HFF-Myc (cell line): ENCODE results near the gene MTG1.
"Not testable (repeated sequence)": the region's sequence is repeated elsewhere in the genome, so short reads cannot be mapped to it uniquely, and the experiment has no call there.

ENCODE experiments used
- DNase-seq: peaks from one replicate; pipeline ENCODE4 v3.0.0-alpha.2; 2011; ENCODE audit warnings: low read depth; ENCODE audit errors: extremely low read depth
- H3K4me3 ChIP-seq: replicated peaks from 2 replicates; pipeline ENCODE4 v1.5.1; 2011; ENCODE audit warnings: low read depth, mild to moderate bottlenecking, control low read depth, low read length
- CTCF ChIP-seq: IDR thresholded peaks from 2 replicates; pipeline ENCODE4 v1.5.1; 2012; ENCODE audit warnings: mild to moderate bottlenecking, low read depth, low read length, control low read depth; ENCODE audit errors: missing control alignments

The MTG1 gene

GRCh38 chr10:133365461-133366129 is 28.4 kb upstream of the MTG1 start:
- DNase-seq = no peak
- H3K4me3 ChIP-seq = no peak overlapping the region
- no peak for TF ChIP-seq CTCF

GRCh38 chr10:133366130-133366478 is 27.9 kb upstream of the MTG1 start:
- no peak for DNase-seq
- TF ChIP-seq CTCF = no peak
- H3K4me3 ChIP-seq = no peak overlapping the region

GRCh38 chr10:133366751-133367150 is 27.2 kb upstream of the MTG1 start:
- H3K4me3 ChIP-seq = no peak overlapping the region
- no peak for DNase-seq
- TF ChIP-seq CTCF = no peak

DNA sequence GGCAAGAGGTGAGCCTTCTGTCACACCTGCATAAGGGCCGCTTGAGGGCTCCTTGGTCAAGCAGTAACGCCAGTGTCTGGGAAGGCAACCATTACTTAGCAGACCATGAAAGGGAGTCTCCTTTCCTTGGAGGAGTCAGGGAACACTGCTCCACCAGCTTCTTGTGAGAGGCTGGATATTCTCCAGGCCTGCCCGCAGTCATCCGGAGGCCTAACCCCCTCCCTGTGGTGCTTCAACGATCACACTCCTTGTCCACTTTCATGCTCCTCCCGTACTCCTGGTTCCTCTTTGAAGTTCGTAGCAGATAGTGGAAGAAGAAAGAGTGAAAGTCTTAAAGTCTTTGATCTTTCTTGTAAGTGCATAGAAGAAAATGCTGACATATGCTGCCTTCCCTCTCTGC is 26.5 kb upstream of the MTG1 start:
- DNase-seq, H3K4me3 ChIP-seq: not testable (repeated sequence)

- no peak overlapping the region for H3K4me3 ChIP-seq
- TF ChIP-seq CTCF = no peak
- no peak for DNase-seq
These were observed 25.8 kb upstream of the MTG1 start for GRCh38 chr10:133368153-133368552.

DNA sequence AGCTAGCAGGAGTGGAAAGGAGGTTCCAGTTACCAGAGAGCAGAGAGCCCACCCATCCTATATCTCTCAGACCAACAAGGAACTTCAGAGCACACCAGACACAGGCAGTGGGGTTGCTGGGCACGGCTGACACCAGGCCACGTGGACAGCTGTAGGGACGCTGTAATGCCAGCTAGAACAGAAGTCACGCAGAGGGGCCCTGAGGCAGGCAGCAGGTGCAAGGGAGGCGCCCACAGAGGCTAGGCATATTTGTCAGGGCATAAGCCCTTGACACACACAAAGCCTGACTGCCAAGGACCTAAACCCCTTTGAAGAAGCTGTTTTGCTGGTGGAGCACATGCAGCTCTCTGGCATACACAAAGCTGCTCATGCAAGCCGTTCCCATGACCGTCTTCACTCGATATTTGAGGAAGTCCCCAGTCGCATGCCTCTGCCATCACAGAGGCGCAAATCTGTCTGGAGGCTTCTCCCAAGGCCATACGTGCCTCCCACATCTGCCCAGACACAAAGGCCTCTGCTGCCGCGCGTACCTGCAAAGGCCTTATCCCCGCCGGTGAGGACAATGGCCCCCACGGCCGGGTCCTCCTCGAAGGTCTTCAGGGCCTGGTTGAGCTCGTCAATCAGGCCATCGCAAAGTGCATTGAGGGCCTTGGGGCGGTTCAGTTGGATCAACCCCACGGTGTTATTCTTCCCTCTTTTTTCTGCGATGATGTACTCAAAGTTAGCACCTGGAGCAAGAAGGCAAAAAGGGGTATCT is 23.7 kb upstream of the MTG1 start:
- TF ChIP-seq CTCF = no peak
- no peak overlapping the region for H3K4me3 ChIP-seq
- no peak for DNase-seq

- peak overlapping the region; percentile 58 for H3K4me3 ChIP-seq
- TF ChIP-seq CTCF = no peak
- no peak for DNase-seq
These were observed 21.4 kb upstream of the MTG1 start for GRCh38 chr10:133372507-133372906.
